GM12873 (cell line): ENCODE measurements around the gene SOCS6.

ENCODE experiments used
- TF ChIP-seq, protein P1 (sequence below): IDR thresholded peaks from 2 replicates; pipeline ENCODE4 v1.5.1; 2012; ENCODE audit warnings: low read depth, mild to moderate bottlenecking, moderate library complexity, low read length, control low read depth; ENCODE audit not compliant: insufficient read depth; ENCODE audit errors: missing control alignments

SOCS6 gene

DNA sequence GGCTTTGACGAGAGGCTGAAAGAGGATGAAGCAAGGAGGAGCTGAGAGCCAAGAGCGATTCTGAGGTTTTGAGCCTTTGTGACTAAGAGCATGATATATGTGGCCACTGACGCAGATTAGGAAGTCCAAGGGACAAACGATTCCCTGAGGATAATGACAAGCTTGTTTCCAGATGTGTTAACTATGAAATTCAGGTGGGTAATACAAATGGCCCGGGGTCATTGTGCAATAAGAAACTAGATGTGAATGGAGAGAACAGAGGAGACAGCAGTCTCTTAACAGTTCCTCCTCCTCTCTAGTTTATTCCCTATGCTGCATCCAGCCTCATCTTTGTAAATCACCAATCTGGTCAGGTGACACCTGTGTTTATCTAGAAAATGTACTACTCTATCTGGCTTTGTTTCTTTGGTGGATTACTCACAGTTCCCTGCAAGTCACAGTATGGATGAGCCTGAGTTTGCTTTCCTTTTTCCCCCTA, 84.2 kb downstream of the SOCS6 start:
- TF ChIP-seq, protein P1, sequence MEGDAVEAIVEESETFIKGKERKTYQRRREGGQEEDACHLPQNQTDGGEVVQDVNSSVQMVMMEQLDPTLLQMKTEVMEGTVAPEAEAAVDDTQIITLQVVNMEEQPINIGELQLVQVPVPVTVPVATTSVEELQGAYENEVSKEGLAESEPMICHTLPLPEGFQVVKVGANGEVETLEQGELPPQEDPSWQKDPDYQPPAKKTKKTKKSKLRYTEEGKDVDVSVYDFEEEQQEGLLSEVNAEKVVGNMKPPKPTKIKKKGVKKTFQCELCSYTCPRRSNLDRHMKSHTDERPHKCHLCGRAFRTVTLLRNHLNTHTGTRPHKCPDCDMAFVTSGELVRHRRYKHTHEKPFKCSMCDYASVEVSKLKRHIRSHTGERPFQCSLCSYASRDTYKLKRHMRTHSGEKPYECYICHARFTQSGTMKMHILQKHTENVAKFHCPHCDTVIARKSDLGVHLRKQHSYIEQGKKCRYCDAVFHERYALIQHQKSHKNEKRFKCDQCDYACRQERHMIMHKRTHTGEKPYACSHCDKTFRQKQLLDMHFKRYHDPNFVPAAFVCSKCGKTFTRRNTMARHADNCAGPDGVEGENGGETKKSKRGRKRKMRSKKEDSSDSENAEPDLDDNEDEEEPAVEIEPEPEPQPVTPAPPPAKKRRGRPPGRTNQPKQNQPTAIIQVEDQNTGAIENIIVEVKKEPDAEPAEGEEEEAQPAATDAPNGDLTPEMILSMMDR: no peak

DNA sequence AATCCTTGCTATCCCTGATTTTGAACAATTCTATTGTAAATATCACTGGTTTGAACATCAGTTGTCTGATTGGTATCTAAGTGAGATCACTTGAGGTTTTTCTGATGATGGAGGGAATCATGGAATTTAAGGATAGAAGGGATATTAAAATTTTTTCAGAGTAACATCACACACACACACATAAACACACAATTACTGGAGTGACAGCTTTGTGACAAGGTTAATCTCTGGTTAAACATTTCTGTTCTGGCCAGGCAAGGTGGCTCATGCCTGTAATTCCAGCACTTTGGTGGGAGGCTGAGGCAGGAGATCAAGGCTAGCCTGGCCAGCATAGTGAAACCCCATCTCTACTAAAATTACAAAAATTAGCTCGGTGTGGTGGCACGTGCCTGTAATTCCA, 85.3 kb downstream of the SOCS6 start:
- TF ChIP-seq, protein P1: no peak

DNA sequence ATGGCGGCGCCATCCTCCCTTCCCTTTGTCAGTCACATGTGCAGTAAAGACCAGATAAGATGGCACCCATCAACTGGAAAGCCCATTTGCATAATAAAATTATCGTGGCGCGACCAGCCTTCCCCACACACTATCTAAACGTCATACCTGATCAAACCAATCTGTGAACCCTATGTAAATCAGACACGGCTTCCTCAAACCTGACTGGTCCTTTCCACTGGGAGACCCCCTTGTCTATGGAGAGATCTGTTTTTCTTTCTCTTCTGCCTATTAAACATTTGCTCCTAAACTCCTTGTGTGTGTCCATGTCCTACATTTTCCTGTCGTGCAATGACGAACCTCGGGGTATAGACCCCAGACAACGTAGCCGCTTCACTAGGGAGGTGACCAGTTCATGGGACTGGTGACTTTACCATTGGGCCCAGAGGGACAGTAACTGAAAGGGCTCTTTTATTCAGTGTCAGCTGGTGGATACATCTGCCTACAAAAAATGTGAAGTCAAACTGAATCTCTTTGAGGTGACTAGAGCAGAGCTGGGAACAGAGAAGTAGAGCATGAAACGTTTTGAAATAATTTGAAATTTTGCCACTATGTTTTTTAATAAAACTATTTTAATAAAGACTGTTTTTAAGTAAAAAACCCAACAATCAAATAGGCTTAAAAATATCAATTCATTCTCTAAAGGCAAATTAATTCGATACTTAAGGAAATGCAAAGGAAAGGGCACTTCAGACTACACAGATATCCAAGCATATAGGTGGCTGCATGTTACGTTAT, 87.5 kb downstream of the SOCS6 start:
- TF ChIP-seq, protein P1: no peak

DNA sequence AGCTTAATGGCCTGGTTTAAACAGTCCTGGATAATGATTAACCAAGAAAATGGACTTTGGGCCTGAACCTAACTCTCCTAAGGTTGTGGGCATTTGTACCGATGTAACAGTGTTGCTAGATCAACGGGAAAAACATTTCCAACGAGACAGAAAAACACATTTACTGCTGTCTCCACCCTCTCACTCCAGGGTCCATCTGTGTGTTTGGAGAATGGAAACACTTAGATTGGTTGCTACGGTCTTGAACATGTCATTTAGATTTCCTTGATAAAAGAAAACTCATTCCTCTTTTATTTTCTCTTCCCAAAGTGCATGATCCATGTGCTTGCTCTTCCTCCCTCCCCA, 88.0 kb downstream of the SOCS6 start:
- TF ChIP-seq, protein P1: no peak

DNA sequence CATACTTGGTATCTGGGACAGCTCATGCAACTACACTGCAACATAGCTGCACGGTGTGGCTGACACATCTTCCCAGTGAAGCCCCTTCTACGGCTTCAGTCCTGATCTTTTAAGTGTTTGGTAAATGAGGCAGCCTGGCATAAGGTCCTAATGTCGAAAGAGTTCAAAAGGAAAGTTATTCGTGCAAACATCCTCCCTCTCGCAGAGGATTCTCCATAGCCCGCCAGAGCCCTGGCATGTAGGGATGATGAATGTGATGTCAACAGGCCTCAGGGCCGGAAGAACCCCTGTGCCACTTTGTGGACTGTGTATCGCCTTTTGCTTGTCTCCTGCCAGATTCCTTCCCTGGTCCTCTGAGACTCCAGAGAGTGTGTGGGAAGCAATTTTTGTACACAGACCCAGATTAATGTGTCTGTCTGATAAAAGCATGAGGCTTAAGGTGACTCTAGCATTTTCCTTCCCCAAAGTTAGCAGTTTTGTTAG, 88.5 kb downstream of the SOCS6 start:
- TF ChIP-seq, protein P1: no peak

DNA sequence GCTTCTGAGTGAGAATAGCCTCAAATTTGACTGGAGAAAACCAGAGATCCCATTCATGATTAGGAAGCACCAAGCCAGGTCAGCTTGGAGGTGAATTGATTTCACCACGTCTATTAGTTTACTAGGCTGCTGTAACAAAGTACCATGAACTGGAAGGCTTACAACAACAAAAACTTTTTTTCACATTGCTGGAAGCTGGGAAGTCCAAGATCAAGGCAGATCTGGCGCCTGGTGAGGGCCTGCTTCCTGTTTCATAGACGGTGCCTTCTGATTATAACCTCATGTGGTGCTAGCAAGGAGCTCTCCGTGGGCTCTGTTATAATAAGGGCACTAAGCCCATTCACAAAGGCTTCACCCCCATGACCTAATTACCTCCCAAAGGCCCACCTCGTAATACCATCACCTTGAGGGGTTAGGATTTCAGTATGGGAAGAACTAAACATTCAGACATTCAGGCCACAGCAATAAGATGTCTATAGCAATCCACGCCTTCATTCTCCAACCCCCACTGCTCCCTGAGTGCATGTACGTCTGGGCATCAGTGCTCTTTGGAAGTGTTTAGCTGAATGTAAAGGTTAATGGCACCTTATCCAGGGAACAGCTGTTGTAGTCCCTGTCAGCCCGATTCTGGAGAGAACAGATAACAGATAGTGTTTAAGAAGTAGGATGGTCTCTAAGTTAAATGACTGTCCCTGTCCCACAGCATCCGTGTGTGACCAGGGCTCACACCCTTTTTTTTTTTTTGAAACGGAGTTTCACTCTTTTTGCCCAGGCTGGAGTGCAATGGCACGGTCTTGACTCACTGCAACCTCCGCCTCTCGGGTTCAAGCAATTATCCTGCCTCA, 89.2 kb downstream of the SOCS6 start:
- TF ChIP-seq, protein P1: no peak
